GM12891 (cell line): ENCODE measurements around the gene PLPPR3.

ENCODE experiments used
- PAX5 ChIP-seq: IDR thresholded peaks from 2 replicates; pipeline ENCODE4 v1.6.1; 2011; ENCODE audit warnings: low read length, moderate library complexity, mild to moderate bottlenecking; ENCODE audit not compliant: insufficient read depth, severe bottlenecking
- POLR2A ChIP-seq: IDR thresholded peaks from 2 replicates; pipeline ENCODE4 v1.6.1; 2011; ENCODE audit warnings: low read depth, low read length, control low read depth
- POLR2AphosphoS5 ChIP-seq: IDR thresholded peaks from 2 replicates; pipeline ENCODE4 v1.6.1; 2011; ENCODE audit warnings: low read depth, low read length, control low read depth
- POU2F2 ChIP-seq: IDR thresholded peaks from 2 replicates; pipeline ENCODE4 v1.6.1; 2011; ENCODE audit warnings: low read depth, mild to moderate bottlenecking, control low read depth, low read length, moderate library complexity
- TAF1 ChIP-seq: IDR thresholded peaks from 2 replicates; pipeline ENCODE4 v1.6.1; 2011; ENCODE audit warnings: low read depth, low read length, control low read depth

DNA sequence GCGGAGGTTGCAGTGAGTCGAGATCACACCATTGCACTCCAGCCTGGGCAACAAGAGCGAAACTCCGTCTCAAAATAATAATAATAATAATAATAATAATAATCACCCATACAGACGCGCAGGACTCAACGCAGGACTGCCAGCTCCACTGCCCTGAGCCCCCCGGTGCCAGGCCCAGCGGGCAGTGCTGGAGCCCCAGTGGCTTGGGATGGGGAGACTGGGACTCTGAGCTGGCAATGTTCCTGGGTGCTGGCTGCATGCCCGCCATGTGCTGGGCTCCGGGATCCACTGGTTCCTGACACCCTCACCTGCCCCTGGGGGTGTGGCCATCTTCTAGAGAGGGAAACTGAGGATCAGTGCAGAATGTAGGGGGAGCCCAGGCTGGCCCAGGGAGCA lies 5.6 kb upstream of the PLPPR3 start:
- TF ChIP-seq POLR2A (no peak), POLR2AphosphoS5 (no peak), TAF1 (no peak), POU2F2 (no peak), PAX5 (no peak)
